ENCODE results near the gene USP28. TPM values are rescaled to one million over a fixed set of nuclear protein-coding genes. Genes with fewer than 3 reads are reported as not detected.
A peak's percentile ranks its signal among the peaks of the same experiment; 100 is the strongest.

Gene USP28
- total RNA-seq, 1 experiment from 2014 or later, result 49.9 TPM

DNA sequence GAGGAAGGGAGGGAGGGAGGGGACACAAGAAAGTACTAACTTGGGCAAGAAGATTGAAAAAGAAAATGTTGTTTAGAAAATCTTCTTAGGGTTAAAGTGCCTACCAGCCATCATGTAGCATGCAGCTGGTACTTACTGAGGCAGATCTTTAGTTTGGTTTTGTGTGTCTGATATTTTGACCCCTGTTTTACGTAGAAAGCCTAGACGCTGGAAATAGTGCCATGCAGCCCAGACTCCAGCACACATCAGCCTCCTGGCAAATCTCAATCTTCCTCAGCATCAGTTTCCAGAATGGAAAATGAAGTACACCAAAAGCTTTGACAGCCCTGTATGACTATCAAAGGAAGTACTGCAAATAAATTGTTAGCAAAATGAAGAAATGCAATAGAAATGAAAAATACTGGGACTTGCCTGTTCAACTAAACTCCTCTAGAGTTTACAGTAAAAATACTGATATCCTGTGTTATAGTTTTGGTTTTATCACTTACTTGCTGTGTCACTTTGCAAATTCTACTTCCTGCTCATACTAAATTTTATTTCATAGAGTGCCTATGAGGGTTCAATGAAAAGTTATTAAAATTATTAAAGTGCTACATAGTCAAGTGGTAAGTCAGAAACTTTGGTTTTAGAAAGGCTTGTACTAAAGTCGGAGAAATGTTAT is 7.4 kb downstream of the USP28 start:
- no peak for DNase-seq
- Histone ChIP-seq H3K27me3 (no peaks in the 10 kb centered on the region), H3K36me3 (no peaks in the 10 kb centered on the region; the same call in 1 of the 2 replicates), H3K27ac (no peak overlapping the region), H3K9me3 (replicated peaks) (no peaks in the 10 kb centered on the region), H3K4me1 (no peaks in the 10 kb centered on the region), H3K4me3 (no peak overlapping the region)

DNA sequence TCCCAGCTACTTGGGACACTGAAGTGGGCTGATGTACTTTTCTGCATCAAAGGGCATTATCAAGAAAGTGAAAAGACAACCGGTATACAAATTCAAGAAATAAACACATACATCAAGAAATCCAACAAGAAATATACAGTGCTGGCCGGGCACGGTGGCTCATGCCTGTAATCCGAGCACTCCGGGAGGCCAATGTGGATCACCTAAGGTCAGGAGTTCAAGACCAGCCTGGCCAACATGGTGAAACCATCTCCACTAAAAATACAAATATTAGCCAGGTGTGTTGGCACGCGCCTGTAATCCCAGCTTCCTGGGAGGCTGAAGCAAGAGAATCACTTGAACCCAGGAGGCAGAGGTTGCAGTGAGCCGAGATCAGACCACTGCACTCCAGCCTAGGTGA is 9.5 kb downstream of the USP28 start:
- no peak for DNase-seq
- H3K4me1 ChIP-seq, result 0 out of 2 replicates have a peak, but pooled peaks cover 3% of the 10 kb centered on the region
- H3K4me3 ChIP-seq, result no peak overlapping the region
- no peaks in the 10 kb centered on the region for H3K27me3 ChIP-seq
- no peaks in the 10 kb centered on the region for H3K9me3 ChIP-seq (replicated peaks)
- H3K27ac ChIP-seq, result no peak overlapping the region
- H3K36me3 ChIP-seq, result no peaks in the 10 kb centered on the region; the same call in 1 of the 2 replicates

DNA sequence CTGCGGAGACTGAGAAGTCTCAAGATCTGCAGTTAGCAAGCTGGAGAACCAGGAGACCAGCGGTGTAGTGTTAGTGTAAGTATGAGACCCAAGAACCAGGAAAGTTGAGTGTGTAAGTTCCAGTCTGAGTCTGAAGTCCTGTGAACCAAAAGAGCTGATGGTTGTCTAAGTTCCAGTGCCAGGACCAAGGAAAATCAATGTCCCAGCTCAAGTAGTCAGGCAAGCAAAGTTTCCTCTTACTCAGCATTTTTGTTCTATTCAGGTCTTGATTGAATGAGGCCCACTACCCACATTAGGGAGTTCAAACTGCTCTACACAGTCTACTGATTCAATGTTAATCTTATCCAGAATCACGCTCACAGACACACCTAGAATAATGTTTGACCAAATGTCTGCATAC is 11.0 kb downstream of the USP28 start:
- no peak for DNase-seq
- Histone ChIP-seq H3K4me1 (0 out of 2 replicates have a peak, but pooled peaks cover 3% of the 10 kb centered on the region), H3K27me3 (no peaks in the 10 kb centered on the region), H3K9me3 (replicated peaks) (no peaks in the 10 kb centered on the region), H3K4me3 (no peak overlapping the region), H3K36me3 (no peaks in the 10 kb centered on the region; the same call in 1 of the 2 replicates), H3K27ac (no peak overlapping the region)

DNA sequence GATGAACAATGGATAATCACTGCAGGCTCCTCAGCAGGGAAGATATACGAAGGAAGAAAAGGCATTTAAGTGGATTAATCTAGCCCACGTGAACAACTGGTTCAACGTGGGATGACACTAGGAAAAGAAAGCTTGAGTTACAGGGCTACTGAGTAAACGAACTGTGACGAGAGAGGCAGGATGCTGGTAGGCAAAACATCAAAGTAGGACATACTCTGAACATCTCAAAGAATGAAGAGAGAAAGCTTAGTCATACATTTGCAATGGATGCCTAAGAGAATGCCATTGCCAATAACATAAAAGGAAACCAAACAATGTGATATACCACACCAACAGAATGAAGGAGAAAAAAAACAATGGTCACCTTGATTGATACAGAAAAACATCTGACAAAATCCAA is 12.9 kb downstream of the USP28 start:
- no peaks in the 10 kb centered on the region for H3K36me3 ChIP-seq
- H3K27me3 ChIP-seq, result no peaks in the 10 kb centered on the region
- 0 out of 2 replicates have a peak, but pooled peaks cover 3% of the 10 kb centered on the region for H3K4me1 ChIP-seq
- H3K27ac ChIP-seq, result no peak overlapping the region
- peak in 1 of 2 experiments; percentile 41 for DNase-seq
- H3K9me3 ChIP-seq (replicated peaks), result no peaks in the 10 kb centered on the region
- no peak overlapping the region for H3K4me3 ChIP-seq

DNA sequence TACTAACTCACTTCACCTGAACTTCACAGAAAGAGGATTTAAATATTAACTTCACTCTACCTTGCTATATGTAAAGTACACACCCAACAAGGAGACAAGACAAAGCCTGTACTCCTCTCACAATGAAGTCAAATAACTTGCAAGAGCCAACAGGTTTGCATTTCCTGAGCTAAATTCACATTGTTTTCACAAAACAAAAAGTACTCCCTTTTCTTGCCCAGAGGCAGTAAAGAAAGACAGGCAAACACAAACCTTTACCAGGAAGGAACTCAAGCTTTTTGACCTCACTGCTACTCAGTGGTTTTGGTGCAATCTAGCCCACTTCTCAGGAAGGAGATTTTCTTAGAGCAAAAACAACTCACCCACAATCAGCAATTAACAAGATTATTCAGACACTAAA is 15.7 kb downstream of the USP28 start:
- Histone ChIP-seq H3K4me1 (0 out of 2 replicates have a peak, but pooled peaks cover 3% of the 10 kb centered on the region), H3K4me3 (no peak overlapping the region), H3K36me3 (no peaks in the 10 kb centered on the region), H3K27me3 (no peaks in the 10 kb centered on the region), H3K27ac (no peak overlapping the region), H3K9me3 (replicated peaks) (no peaks in the 10 kb centered on the region)
- no peak for DNase-seq

DNA sequence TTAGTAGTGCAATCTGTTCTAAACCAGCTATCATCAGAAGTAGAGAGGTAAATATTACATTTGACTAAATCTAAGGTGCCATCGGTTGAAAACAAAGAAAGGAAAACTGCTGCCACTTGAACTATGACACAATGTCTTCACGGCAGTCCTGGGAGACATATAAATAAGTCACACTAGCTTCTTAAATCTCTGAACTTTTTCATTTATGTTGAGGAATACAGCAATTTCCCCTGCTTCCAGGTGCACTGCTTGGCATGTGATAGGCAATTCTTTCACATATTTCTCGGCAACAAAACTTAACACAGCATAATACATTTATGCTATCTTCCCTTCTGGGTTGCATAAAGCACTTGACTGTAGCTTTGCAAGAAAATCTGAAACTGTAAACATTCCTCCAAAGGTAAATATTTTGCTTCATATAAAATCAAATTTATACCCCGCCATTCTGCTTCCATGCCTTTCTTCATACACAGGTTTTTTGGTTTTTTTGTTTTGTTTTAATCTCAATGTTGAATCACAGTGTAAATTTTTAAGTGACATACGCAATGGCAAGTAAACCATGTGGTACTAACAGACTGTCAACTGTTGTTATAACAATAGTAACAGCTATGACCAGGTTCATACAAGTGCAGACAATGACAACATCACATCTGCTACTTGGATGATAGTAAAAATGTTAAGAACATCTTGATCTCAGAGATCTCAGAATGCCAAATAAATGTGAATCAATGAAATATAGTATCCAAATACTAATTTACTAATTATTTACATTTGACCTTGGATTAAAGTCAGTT is 18.2 kb downstream of the USP28 start:
- Histone ChIP-seq H3K27ac (no peak overlapping the region), H3K4me1 (no peaks in the 10 kb centered on the region), H3K36me3 (0 out of 2 replicates have a peak, but pooled peaks cover 2% of the 10 kb centered on the region), H3K27me3 (no peaks in the 10 kb centered on the region), H3K9me3 (replicated peaks) (no peaks in the 10 kb centered on the region), H3K4me3 (no peak overlapping the region)
- DNase-seq, result no peak

DNA sequence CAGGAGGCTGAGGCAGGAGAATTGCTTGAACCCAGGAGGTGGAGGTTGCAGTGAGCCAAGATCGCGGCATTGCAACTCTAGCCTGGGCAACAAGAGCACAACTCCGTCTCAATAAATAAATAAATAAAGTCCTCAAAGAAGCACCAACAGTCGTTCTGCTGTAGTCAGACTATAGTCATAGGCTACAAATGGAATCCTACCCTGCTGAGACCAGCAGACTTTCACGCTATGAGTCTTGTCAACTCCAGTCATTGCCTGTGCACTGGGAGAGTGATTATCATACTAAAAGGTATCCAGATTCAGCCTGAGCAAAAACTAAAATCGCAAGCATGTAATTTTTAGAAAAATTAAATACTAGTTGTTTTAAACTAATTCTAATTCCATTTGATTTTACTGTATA is 19.6 kb downstream of the USP28 start:
- Histone ChIP-seq H3K36me3 (0 out of 2 replicates have a peak, but pooled peaks cover 2% of the 10 kb centered on the region), H3K4me3 (no peak overlapping the region), H3K4me1 (no peaks in the 10 kb centered on the region), H3K27ac (no peak overlapping the region), H3K9me3 (replicated peaks) (no peaks in the 10 kb centered on the region), H3K27me3 (no peaks in the 10 kb centered on the region)
- no peak for DNase-seq

DNA sequence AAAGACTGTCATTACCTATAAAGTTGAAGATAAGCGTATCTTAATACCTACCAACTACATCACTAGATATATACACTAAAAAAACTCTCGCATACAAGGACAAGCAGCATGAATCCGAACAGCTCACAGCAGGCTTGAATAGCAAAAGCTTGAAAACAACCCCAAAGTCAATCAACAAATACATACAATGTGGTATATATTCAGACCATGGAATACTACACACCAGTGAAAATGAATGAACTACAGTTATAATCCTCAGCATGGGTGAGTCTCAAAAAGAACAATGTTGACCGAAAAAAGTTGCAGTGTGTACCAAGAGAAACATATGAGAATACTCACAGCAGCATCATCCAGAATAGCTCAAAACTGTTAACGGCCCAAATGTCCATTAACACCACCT is 25.2 kb downstream of the USP28 start:
- Histone ChIP-seq H3K4me3 (no peak overlapping the region), H3K9me3 (replicated peaks) (no peaks in the 10 kb centered on the region), H3K27ac (no peak overlapping the region), H3K4me1 (no peaks in the 10 kb centered on the region), H3K27me3 (no peaks in the 10 kb centered on the region), H3K36me3 (peaks cover 7% of the 10 kb centered on the region)
- DNase-seq, result no peak

DNA sequence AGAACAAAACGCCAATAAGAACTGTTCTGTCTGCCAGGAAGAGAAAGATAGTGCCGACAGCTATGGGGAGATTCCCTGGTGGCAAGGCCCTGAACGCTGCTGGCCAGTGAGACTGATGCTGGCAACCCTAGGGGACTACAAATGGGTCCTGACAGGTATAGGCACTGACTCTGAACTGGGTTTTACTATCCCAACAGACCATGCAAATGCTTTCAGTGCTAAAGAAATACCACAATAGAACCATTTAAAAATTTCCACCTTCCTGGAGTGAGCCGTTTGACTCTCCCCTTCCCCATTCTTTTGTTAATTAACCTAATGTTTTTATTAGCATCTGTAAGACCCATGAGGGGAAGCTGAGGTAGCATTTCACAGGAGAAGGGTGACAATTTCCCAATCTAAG is 25.7 kb downstream of the USP28 start:
- Histone ChIP-seq H3K4me3 (no peak overlapping the region), H3K36me3 (peaks cover 7% of the 10 kb centered on the region), H3K9me3 (replicated peaks) (no peaks in the 10 kb centered on the region), H3K27ac (no peak overlapping the region), H3K4me1 (no peaks in the 10 kb centered on the region), H3K27me3 (no peaks in the 10 kb centered on the region)
- no peak for DNase-seq

DNA sequence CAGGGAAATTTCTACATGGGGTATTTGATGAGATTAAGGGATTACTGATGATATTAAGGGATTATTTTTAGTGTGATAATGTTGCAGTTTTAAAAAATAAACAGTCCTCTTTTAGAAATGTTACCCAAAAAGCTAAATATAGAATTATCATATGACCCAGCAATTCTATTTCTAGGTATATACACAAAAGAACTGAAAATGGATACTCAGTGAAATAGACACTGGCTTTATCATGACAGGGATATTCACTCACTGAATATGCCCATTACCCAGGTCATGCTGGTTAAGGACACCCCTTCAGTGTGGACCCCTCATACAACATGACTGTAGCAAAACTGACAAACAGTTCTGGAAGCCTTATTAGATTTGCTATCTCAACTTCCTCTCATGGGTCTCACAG is 27.8 kb downstream of the USP28 start:
- H3K9me3 ChIP-seq (replicated peaks), result no peaks in the 10 kb centered on the region
- H3K36me3 ChIP-seq, result peaks cover 7% of the 10 kb centered on the region
- no peaks in the 10 kb centered on the region for H3K27me3 ChIP-seq
- no peak overlapping the region for H3K4me3 ChIP-seq
- H3K27ac ChIP-seq, result no peak overlapping the region
- no peaks in the 10 kb centered on the region for H3K4me1 ChIP-seq
- DNase-seq, result no peak

DNA sequence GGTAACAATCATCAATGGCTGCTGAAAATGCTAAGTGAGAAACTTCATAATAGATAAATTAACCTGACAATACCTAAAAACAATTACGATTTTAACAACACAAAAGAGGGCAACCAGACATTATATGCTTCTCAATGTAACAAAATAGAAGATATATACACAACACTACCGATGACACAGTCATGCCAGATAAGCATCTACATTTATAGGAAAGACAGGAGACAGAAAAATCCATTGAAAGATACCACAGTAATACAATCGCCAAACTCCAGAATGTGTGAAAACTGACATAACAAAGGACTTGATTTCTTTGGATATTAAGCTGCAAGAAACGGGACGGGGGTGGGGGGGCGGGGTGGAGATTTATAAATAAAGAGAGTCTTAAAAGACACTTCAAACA is 28.3 kb downstream of the USP28 start:
- H3K4me3 ChIP-seq, result no peak overlapping the region
- no peaks in the 10 kb centered on the region for H3K9me3 ChIP-seq (replicated peaks)
- H3K36me3 ChIP-seq, result peaks cover 5% of the 10 kb centered on the region
- H3K4me1 ChIP-seq, result no peaks in the 10 kb centered on the region
- H3K27me3 ChIP-seq, result no peaks in the 10 kb centered on the region
- no peak overlapping the region for H3K27ac ChIP-seq
- no peak for DNase-seq

DNA sequence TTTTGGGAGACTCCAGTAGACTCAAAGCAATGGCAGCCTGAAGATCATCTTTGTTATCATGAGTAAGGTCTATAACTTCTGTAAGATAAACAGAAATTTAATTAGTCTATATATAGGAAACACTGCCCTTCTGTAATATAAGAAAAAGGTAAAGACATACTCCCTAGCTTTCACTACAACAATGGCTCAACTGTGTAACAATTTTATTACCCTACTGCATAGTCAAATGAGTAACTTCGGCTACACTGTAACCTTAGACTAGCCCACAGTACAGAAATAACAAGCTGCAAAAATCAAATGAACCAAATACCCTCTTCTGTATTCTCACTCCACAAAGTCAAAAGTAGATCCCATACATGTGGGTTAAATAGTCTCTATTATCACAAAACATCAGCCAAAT is 33.7 kb downstream of the USP28 start:
- Histone ChIP-seq H3K4me3 (no peak overlapping the region), H3K27me3 (no peaks in the 10 kb centered on the region), H3K27ac (no peak overlapping the region), H3K4me1 (no peaks in the 10 kb centered on the region), H3K36me3 (peaks cover 23% of the 10 kb centered on the region), H3K9me3 (replicated peaks) (no peaks in the 10 kb centered on the region)
- no peak for DNase-seq

DNA sequence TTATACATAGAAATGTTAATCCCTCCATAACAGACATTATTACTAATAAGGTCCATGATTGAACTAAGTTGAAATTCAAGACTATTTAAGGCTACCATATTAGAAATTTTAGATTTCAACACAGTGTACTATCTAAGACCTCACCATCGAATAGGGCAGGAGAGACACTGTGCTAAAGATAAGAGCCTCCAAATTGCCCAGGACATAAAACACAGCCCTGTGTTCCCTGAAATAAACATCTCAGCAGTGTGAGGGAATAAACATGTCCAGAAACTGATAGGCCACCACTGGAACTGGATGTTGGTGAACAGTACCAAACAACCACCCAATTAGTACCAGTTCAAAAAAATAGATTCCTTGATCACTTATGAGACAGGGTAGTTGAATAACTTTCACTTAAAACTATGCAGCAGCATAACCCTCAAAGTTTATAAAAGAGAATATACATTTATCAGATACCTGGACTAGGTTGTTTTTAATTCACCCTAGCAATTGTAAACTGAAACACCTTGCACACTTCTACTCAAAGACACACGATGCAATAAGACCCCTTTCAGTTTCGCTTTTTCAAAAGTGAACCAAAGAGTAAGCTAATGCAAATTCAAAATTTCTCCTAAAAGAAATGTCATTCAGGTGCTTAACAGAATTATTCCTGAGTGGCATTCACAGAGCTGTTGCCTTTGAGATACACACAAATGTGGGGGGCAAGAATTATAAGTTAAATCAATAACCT is 34.3 kb downstream of the USP28 start:
- Histone ChIP-seq H3K36me3 (peaks cover 23% of the 10 kb centered on the region), H3K9me3 (replicated peaks) (no peaks in the 10 kb centered on the region), H3K27ac (no peak overlapping the region), H3K4me1 (no peaks in the 10 kb centered on the region), H3K4me3 (no peak overlapping the region), H3K27me3 (no peaks in the 10 kb centered on the region)
- no peak for DNase-seq

DNA sequence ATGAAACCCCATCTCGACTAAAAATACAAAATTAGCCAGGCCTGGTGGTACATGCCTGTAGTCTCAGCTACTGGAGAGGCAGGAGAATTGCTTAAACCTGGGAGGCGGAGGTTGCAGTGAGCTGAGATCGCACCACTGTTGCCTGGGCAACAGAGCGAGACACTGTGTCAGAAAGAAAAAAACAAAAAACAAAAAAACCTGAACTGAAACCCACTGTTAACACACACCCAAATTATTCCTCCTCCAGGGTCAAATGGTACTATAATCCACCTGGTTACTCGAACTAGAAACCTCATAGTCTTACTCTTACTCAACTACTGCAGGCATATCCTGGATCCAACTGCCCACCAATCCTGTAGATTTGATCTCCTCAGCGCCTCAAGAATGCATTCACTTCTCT is 35.5 kb downstream of the USP28 start:
- DNase-seq, result no peak
- Histone ChIP-seq H3K27ac (no peak overlapping the region), H3K4me1 (no peaks in the 10 kb centered on the region), H3K9me3 (replicated peaks) (no peaks in the 10 kb centered on the region), H3K36me3 (peaks cover 23% of the 10 kb centered on the region), H3K4me3 (no peak overlapping the region), H3K27me3 (no peaks in the 10 kb centered on the region)

DNA sequence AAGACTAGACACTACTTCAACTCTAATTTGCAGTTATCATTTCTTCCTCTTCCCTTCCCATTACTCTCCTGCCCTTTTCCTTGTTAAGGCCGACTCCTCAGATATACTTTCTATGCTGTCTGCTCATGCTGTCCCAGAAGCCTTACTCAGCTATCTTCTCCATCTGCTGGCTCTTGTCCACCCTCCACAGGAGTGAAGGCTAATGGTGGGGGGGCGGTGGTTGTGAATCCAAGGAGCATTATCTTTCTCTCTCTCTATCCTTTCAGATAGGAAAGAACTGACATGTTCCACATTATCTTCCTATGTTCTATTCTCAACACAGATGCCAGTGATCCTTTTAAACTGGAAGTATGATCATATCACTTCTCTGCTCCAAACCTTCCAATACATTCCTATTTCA is 37.4 kb downstream of the USP28 start:
- no peaks in the 10 kb centered on the region for H3K9me3 ChIP-seq (replicated peaks)
- peaks cover 23% of the 10 kb centered on the region for H3K36me3 ChIP-seq
- DNase-seq, result no peak

More for the DNA sequence above, 37.4 kb downstream of the USP28 start:
- Histone ChIP-seq H3K4me3 (no peak overlapping the region), H3K4me1 (no peaks in the 10 kb centered on the region), H3K27ac (no peak overlapping the region), H3K27me3 (no peaks in the 10 kb centered on the region)

All from SJCRH30 (cell line).